ENCODE results near the gene CARMIL1. TPM values are rescaled to one million over a fixed set of nuclear protein-coding genes. Genes with fewer than 3 reads are reported as not detected.

The CARMIL1 gene
- total RNA-seq, 1 experiment from 2014 or later, result 25.9 TPM

- ChIA-PET CTCF (no interaction called here), POLR2A (no interaction called here)
- H3K4me3 ChIP-seq (ENCODE audit: low read depth, low read length), result no peak overlapping the region
- no TSS peak for BruUV-seq (replicated peaks)
- Mint-ChIP-seq H3K27me3 (ENCODE audit: insufficient read depth, unreplicated experiment) (no peaks in the 10 kb centered on the region), H3K4me1 (ENCODE audit: low read depth, unreplicated experiment) (no peaks in the 10 kb centered on the region), H3K4me3 (ENCODE audit: unreplicated experiment) (no peak overlapping the region), H3K27ac (ENCODE audit: unreplicated experiment) (no peak overlapping the region), H3K36me3 (ENCODE audit: insufficient read depth, unreplicated experiment) (no peaks in the 10 kb centered on the region), H3K9me3 (ENCODE audit: unreplicated experiment) (no peaks in the 10 kb centered on the region)
- no peaks in the 10 kb centered on the region for H3K9me3 ChIP-seq
- intact Hi-C loops (cut with micrococcal nuclease; ENCODE audit: unreplicated experiment), result no loop called here
- no peak for DNase-seq
- TF ChIP-seq, protein P1, sequence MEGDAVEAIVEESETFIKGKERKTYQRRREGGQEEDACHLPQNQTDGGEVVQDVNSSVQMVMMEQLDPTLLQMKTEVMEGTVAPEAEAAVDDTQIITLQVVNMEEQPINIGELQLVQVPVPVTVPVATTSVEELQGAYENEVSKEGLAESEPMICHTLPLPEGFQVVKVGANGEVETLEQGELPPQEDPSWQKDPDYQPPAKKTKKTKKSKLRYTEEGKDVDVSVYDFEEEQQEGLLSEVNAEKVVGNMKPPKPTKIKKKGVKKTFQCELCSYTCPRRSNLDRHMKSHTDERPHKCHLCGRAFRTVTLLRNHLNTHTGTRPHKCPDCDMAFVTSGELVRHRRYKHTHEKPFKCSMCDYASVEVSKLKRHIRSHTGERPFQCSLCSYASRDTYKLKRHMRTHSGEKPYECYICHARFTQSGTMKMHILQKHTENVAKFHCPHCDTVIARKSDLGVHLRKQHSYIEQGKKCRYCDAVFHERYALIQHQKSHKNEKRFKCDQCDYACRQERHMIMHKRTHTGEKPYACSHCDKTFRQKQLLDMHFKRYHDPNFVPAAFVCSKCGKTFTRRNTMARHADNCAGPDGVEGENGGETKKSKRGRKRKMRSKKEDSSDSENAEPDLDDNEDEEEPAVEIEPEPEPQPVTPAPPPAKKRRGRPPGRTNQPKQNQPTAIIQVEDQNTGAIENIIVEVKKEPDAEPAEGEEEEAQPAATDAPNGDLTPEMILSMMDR (IDR thresholded peaks at IDR 0.05; ENCODE audit: insufficient read depth in 1 of 2, low read depth in 1 of 2, low read length in 1 of 2, severe bottlenecking in 1 of 2, unreplicated experiment in 1 of 2), result no peak
- no peaks in the 10 kb centered on the region for H3K36me3 ChIP-seq (ENCODE audit: control insufficient read depth, insufficient read depth, low read length)
- H3K27me3 ChIP-seq (replicated peaks; ENCODE audit: control insufficient read depth, insufficient read depth, low read length), result no peaks in the 10 kb centered on the region
- no peaks in the 10 kb centered on the region for H3K4me1 ChIP-seq
These were observed 109.6 kb downstream of the CARMIL1 start for GRCh38 chr6:25388776-25389175.

- Histone ChIP-seq H3K27me3 (replicated peaks; ENCODE audit: control insufficient read depth, insufficient read depth, low read length) (no peaks in the 10 kb centered on the region), H3K4me3 (ENCODE audit: low read depth, low read length) (no peak overlapping the region), H3K4me1 (no peaks in the 10 kb centered on the region), H3K9me3 (no peaks in the 10 kb centered on the region), H3K36me3 (ENCODE audit: control insufficient read depth, insufficient read depth, low read length) (no peaks in the 10 kb centered on the region)
- Mint-ChIP-seq H3K27me3 (ENCODE audit: insufficient read depth, unreplicated experiment) (no peaks in the 10 kb centered on the region), H3K4me1 (ENCODE audit: low read depth, unreplicated experiment) (no peaks in the 10 kb centered on the region), H3K27ac (ENCODE audit: unreplicated experiment) (no peak overlapping the region), H3K9me3 (ENCODE audit: unreplicated experiment) (no peaks in the 10 kb centered on the region), H3K4me3 (ENCODE audit: unreplicated experiment) (no peak overlapping the region), H3K36me3 (ENCODE audit: insufficient read depth, unreplicated experiment) (no peaks in the 10 kb centered on the region)
- intact Hi-C loops (cut with micrococcal nuclease; ENCODE audit: unreplicated experiment), result no loop called here
- DNase-seq, result no peak
- TF ChIP-seq, protein P1 (IDR thresholded peaks at IDR 0.05; ENCODE audit: insufficient read depth in 1 of 2, low read depth in 1 of 2, low read length in 1 of 2, severe bottlenecking in 1 of 2, unreplicated experiment in 1 of 2), result no peak
- CTCF ChIA-PET, result no interaction called here
- BruUV-seq (replicated peaks), result no TSS peak
- POLR2A ChIA-PET, result no interaction called here
These were observed 110.3 kb downstream of the CARMIL1 start for GRCh38 chr6:25389471-25389870.

GRCh38 chr6:25392372-25392771 is 113.2 kb downstream of the CARMIL1 start:
- Histone ChIP-seq H3K36me3 (ENCODE audit: control insufficient read depth, insufficient read depth, low read length) (no peaks in the 10 kb centered on the region), H3K27me3 (replicated peaks; ENCODE audit: control insufficient read depth, insufficient read depth, low read length) (no peaks in the 10 kb centered on the region), H3K4me1 (no peaks in the 10 kb centered on the region), H3K9me3 (no peaks in the 10 kb centered on the region), H3K4me3 (ENCODE audit: low read depth, low read length) (no peak overlapping the region)
- H3K27ac Mint-ChIP-seq (ENCODE audit: unreplicated experiment), result no peak overlapping the region
- intact Hi-C loops (cut with micrococcal nuclease; ENCODE audit: unreplicated experiment), result no loop called here
- no TSS peak for BruUV-seq (replicated peaks)
- H3K9me3 Mint-ChIP-seq (ENCODE audit: unreplicated experiment), result no peaks in the 10 kb centered on the region
- TF ChIP-seq, protein P1 (IDR thresholded peaks at IDR 0.05; ENCODE audit: insufficient read depth in 1 of 2, low read depth in 1 of 2, low read length in 1 of 2, severe bottlenecking in 1 of 2, unreplicated experiment in 1 of 2), result no peak
- H3K36me3 Mint-ChIP-seq (ENCODE audit: insufficient read depth, unreplicated experiment), result no peaks in the 10 kb centered on the region
- ChIA-PET CTCF (no interaction called here), POLR2A (no interaction called here)
- peaks cover 5% of the 10 kb centered on the region for H3K4me1 Mint-ChIP-seq (ENCODE audit: low read depth, unreplicated experiment)
- no peak for DNase-seq
- H3K4me3 Mint-ChIP-seq (ENCODE audit: unreplicated experiment), result no peak overlapping the region
- H3K27me3 Mint-ChIP-seq (ENCODE audit: insufficient read depth, unreplicated experiment), result no peaks in the 10 kb centered on the region

Measured in Caco-2 (cell line).